HEK293T (cell line): ENCODE measurements around the gene CCDC127.

Source experiments
- BHLHE40 ChIP-seq: fragments of 450-650 bp; IDR thresholded peaks from 2 replicates; pipeline ENCODE4 v1.6.1; 2016; ENCODE audit warnings: mild to moderate bottlenecking, moderate library complexity, borderline replicate concordance
- ELF4 ChIP-seq: fragments of 450-650 bp; IDR thresholded peaks from 2 replicates; pipeline ENCODE4 v1.6.1; 2017; ENCODE audit warnings: antibody characterized with exemption
- FOXA1 ChIP-seq: fragments of 450-650 bp; IDR thresholded peaks from 2 replicates; pipeline ENCODE4 v1.6.1; 2016; ENCODE audit warnings: mild to moderate bottlenecking
- FOXK2 ChIP-seq: fragments of 450-650 bp; IDR thresholded peaks from 2 replicates; pipeline ENCODE4 v1.6.1; 2016; ENCODE audit warnings: mild to moderate bottlenecking
- FOXM1 ChIP-seq: fragments of 450-650 bp; IDR thresholded peaks from 2 replicates; pipeline ENCODE4 v1.6.1; 2017; ENCODE audit warnings: mild to moderate bottlenecking, borderline replicate concordance
- HDGF ChIP-seq: fragments of 450-650 bp; IDR thresholded peaks from 2 replicates; pipeline ENCODE4 v1.6.1; 2017; ENCODE audit warnings: antibody characterized with exemption, borderline replicate concordance
- PKNOX1 ChIP-seq: fragments of 450-650 bp; IDR thresholded peaks from 2 replicates; pipeline ENCODE4 v1.6.1; 2016
- SP1 ChIP-seq: fragments of 450-650 bp; IDR thresholded peaks from 2 replicates; pipeline ENCODE4 v1.6.1; 2017
- SUZ12 ChIP-seq: fragments of 450-650 bp; IDR thresholded peaks from 2 replicates; pipeline ENCODE4 v1.6.1; 2016; ENCODE audit warnings: mild to moderate bottlenecking
- TARDBP ChIP-seq: fragments of 450-650 bp; IDR thresholded peaks from 2 replicates; pipeline ENCODE4 v1.6.1; 2016

- TF ChIP-seq FOXK2 (no peak), FOXM1 (no peak), HDGF (no peak), SUZ12 (no peak), PKNOX1 (no peak), SP1 (no peak), BHLHE40 (no peak), FOXA1 (no peak), ELF4 (no peak), TARDBP (no peak)
Measured at GRCh38 chr5:192691-192969, 25.3 kb downstream of the CCDC127 start.
